Activated CD4-positive, alpha-beta T cell treated with anti-CD3 and anti-CD28 coated beads, Interleukin-2, amount 50 U/mL, for 1 hour (primary cell): ENCODE measurements around the gene MAML1.
A peak's percentile ranks its signal among the peaks of the same experiment; 100 is the strongest.
"Not testable (repeated sequence)": the region's sequence is repeated elsewhere in the genome, so short reads cannot be mapped to it uniquely, and the experiment has no call there.

ENCODE experiments used
- DNase-seq: peaks from one replicate; pipeline ENCODE4 v3.0.0-alpha.2; 2020

MAML1 gene

GRCh38 chr5:179732918-179733771 lies 523 bp downstream of the MAML1 start:
- peak; percentile 47 for DNase-seq

- no peak for DNase-seq
These were observed 1.1 kb downstream of the MAML1 start for GRCh38 chr5:179733772-179734126.

- DNase-seq, result no peak
These were observed 2.0 kb downstream of the MAML1 start for GRCh38 chr5:179734536-179735164.

- DNase-seq, result no peak
These were observed 6.1 kb downstream of the MAML1 start for GRCh38 chr5:179738742-179739141.

GRCh38 chr5:179744106-179744505 lies 11.5 kb downstream of the MAML1 start:
- DNase-seq, result not testable (repeated sequence)

GRCh38 chr5:179746872-179747271 lies 14.2 kb downstream of the MAML1 start:
- DNase-seq, result no peak

- DNase-seq, result no peak
These were observed 15.2 kb downstream of the MAML1 start for GRCh38 chr5:179747811-179748210.

- no peak for DNase-seq
These were observed 17.4 kb downstream of the MAML1 start for GRCh38 chr5:179749857-179750508.

- no peak for DNase-seq
These were observed 21.3 kb downstream of the MAML1 start for GRCh38 chr5:179753971-179754370.

GRCh38 chr5:179755022-179755421 lies 22.4 kb downstream of the MAML1 start:
- no peak for DNase-seq

- DNase-seq, result no peak
These were observed 26.3 kb downstream of the MAML1 start for GRCh38 chr5:179758955-179759354.

- DNase-seq, result no peak
These were observed 27.2 kb downstream of the MAML1 start for GRCh38 chr5:179759581-179760551.

- no peak for DNase-seq
These were observed 29.6 kb downstream of the MAML1 start for GRCh38 chr5:179762079-179762780.

GRCh38 chr5:179762781-179763176 lies 30.2 kb downstream of the MAML1 start:
- no peak for DNase-seq

GRCh38 chr5:179763215-179763945 lies 30.8 kb downstream of the MAML1 start:
- DNase-seq, result peak; percentile 42

GRCh38 chr5:179764056-179764455 lies 31.4 kb downstream of the MAML1 start:
- DNase-seq, result no peak

GRCh38 chr5:179765400-179765799 lies 32.8 kb downstream of the MAML1 start:
- DNase-seq, result no peak

- no peak for DNase-seq
These were observed 33.6 kb downstream of the MAML1 start for GRCh38 chr5:179766021-179766725.

- no peak for DNase-seq
These were observed 34.3 kb downstream of the MAML1 start for GRCh38 chr5:179766726-179767455.
